ENCODE data around the gene ERBIN.
"Not testable (repeated sequence)": the region's sequence is repeated elsewhere in the genome, so short reads cannot be mapped to it uniquely, and the experiment has no call there.

ERBIN gene

GRCh38 chr5:66021585-66021984 is 95.2 kb downstream of the ERBIN start:
- H3K4me1 ChIP-seq (ENCODE audit: control insufficient read depth in 1 of 2, insufficient read depth in 2 of 2, low read length in 2 of 2) = no peaks in the 10 kb centered on the region
- peaks cover 3 to 12% of the 10 kb centered on the region in 2 donors for H3K36me3 ChIP-seq (ENCODE audit: control insufficient read depth in 1 of 2, insufficient read depth in 2 of 2, low read length in 2 of 2)
- no peak overlapping the region for H3K9ac ChIP-seq (ENCODE audit: low read depth in 1 of 2, low read length in 2 of 2)
- no peaks in the 10 kb centered on the region for H3K9me3 ChIP-seq (ENCODE audit: control insufficient read depth in 1 of 2, low read length in 2 of 2)
- H3K27me3 ChIP-seq (ENCODE audit: control insufficient read depth in 1 of 2, insufficient read depth in 2 of 2, low read length in 2 of 2) = no peaks in the 10 kb centered on the region
- H3K27ac ChIP-seq (ENCODE audit: low read depth, low read length) = no peak overlapping the region
- no peak overlapping the region for H3K4me3 ChIP-seq (ENCODE audit: low read depth in 1 of 2, low read length in 2 of 2)

- peaks cover 24 to 29% of the 10 kb centered on the region in 2 donors for H3K36me3 ChIP-seq (ENCODE audit: control insufficient read depth in 1 of 2, insufficient read depth in 2 of 2, low read length in 2 of 2)
Observed at GRCh38 chr5:66039296-66039695, 112.9 kb downstream of the ERBIN start.

GRCh38 chr5:66039701-66040100 is 113.3 kb downstream of the ERBIN start:
- H3K27me3 ChIP-seq (ENCODE audit: control insufficient read depth in 1 of 2, insufficient read depth in 2 of 2, low read length in 2 of 2) = no peaks in the 10 kb centered on the region
- H3K9ac ChIP-seq (ENCODE audit: low read depth in 1 of 2, low read length in 2 of 2) = no peak overlapping the region
- H3K4me1 ChIP-seq (ENCODE audit: control insufficient read depth in 1 of 2, insufficient read depth in 2 of 2, low read length in 2 of 2) = no peaks in the 10 kb centered on the region
- H3K27ac ChIP-seq (ENCODE audit: low read depth, low read length) = no peak overlapping the region
- H3K4me3 ChIP-seq (ENCODE audit: low read depth in 1 of 2, low read length in 2 of 2) = no peak overlapping the region
- no peaks in the 10 kb centered on the region for H3K9me3 ChIP-seq (ENCODE audit: control insufficient read depth in 1 of 2, low read length in 2 of 2)
- peaks cover 25 to 27% of the 10 kb centered on the region in 2 donors for H3K36me3 ChIP-seq (ENCODE audit: control insufficient read depth in 1 of 2, insufficient read depth in 2 of 2, low read length in 2 of 2)

More at GRCh38 chr5:66039296-66039695, 112.9 kb downstream of the ERBIN start:
- Histone ChIP-seq H3K4me1 (ENCODE audit: control insufficient read depth in 1 of 2, insufficient read depth in 2 of 2, low read length in 2 of 2) (no peaks in the 10 kb centered on the region), H3K4me3 (ENCODE audit: low read depth in 1 of 2, low read length in 2 of 2) (no peak overlapping the region), H3K9me3 (ENCODE audit: control insufficient read depth in 1 of 2, low read length in 2 of 2) (no peaks in the 10 kb centered on the region), H3K27me3 (ENCODE audit: control insufficient read depth in 1 of 2, insufficient read depth in 2 of 2, low read length in 2 of 2) (no peaks in the 10 kb centered on the region), H3K27ac (ENCODE audit: low read depth, low read length) (no peak overlapping the region), H3K9ac (ENCODE audit: low read depth in 1 of 2, low read length in 2 of 2) (no peak overlapping the region)

- H3K9me3 ChIP-seq (ENCODE audit: control insufficient read depth in 1 of 2, low read length in 2 of 2) = no peaks in the 10 kb centered on the region
- H3K4me1 ChIP-seq (ENCODE audit: control insufficient read depth in 1 of 2, insufficient read depth in 2 of 2, low read length in 2 of 2) = no peaks in the 10 kb centered on the region
- no peak overlapping the region for H3K9ac ChIP-seq (ENCODE audit: low read depth in 1 of 2, low read length in 2 of 2)
- H3K27me3 ChIP-seq (ENCODE audit: control insufficient read depth in 1 of 2, insufficient read depth in 2 of 2, low read length in 2 of 2) = no peaks in the 10 kb centered on the region
- no peak overlapping the region for H3K4me3 ChIP-seq (ENCODE audit: low read depth in 1 of 2, low read length in 2 of 2)
- H3K27ac ChIP-seq (ENCODE audit: low read depth, low read length) = no peak overlapping the region
- H3K36me3 ChIP-seq (ENCODE audit: control insufficient read depth in 1 of 2, insufficient read depth in 2 of 2, low read length in 2 of 2) = peaks cover 19 to 23% of the 10 kb centered on the region in 2 donors
Observed at GRCh38 chr5:66041627-66042026, 115.3 kb downstream of the ERBIN start.

GRCh38 chr5:66057239-66057638 is 130.9 kb downstream of the ERBIN start:
- H3K36me3 ChIP-seq (ENCODE audit: control insufficient read depth in 1 of 2, insufficient read depth in 2 of 2, low read length in 2 of 2) = peaks cover 7 to 17% of the 10 kb centered on the region in 2 donors
- no peak overlapping the region for H3K4me3 ChIP-seq (ENCODE audit: low read depth in 1 of 2, low read length in 2 of 2)
- no peak overlapping the region for H3K27ac ChIP-seq (ENCODE audit: low read depth, low read length)
- no peaks in the 10 kb centered on the region for H3K27me3 ChIP-seq (ENCODE audit: control insufficient read depth in 1 of 2, insufficient read depth in 2 of 2, low read length in 2 of 2)
- H3K9ac ChIP-seq (ENCODE audit: low read depth in 1 of 2, low read length in 2 of 2) = no peak overlapping the region
- H3K9me3 ChIP-seq (ENCODE audit: control insufficient read depth in 1 of 2, low read length in 2 of 2) = no peaks in the 10 kb centered on the region
- no peaks in the 10 kb centered on the region for H3K4me1 ChIP-seq (ENCODE audit: control insufficient read depth in 1 of 2, insufficient read depth in 2 of 2, low read length in 2 of 2)

- H3K9ac ChIP-seq (ENCODE audit: low read depth in 1 of 2, low read length in 2 of 2); H3K4me1 ChIP-seq (ENCODE audit: control insufficient read depth in 1 of 2, insufficient read depth in 2 of 2, low read length in 2 of 2); H3K36me3 ChIP-seq (ENCODE audit: control insufficient read depth in 1 of 2, insufficient read depth in 2 of 2, low read length in 2 of 2); H3K4me3 ChIP-seq (ENCODE audit: low read depth in 1 of 2, low read length in 2 of 2); H3K27ac ChIP-seq (ENCODE audit: low read depth, low read length); H3K27me3 ChIP-seq (ENCODE audit: control insufficient read depth in 1 of 2, insufficient read depth in 2 of 2, low read length in 2 of 2); H3K9me3 ChIP-seq (ENCODE audit: control insufficient read depth in 1 of 2, low read length in 2 of 2): not testable (repeated sequence)
Observed at GRCh38 chr5:66061320-66061719, 134.9 kb downstream of the ERBIN start.

GRCh38 chr5:66063061-66063460 is 136.7 kb downstream of the ERBIN start:
- H3K9me3 ChIP-seq (ENCODE audit: control insufficient read depth in 1 of 2, low read length in 2 of 2); H3K27ac ChIP-seq (ENCODE audit: low read depth, low read length); H3K36me3 ChIP-seq (ENCODE audit: control insufficient read depth in 1 of 2, insufficient read depth in 2 of 2, low read length in 2 of 2); H3K9ac ChIP-seq (ENCODE audit: low read depth in 1 of 2, low read length in 2 of 2); H3K27me3 ChIP-seq (ENCODE audit: control insufficient read depth in 1 of 2, insufficient read depth in 2 of 2, low read length in 2 of 2); H3K4me3 ChIP-seq (ENCODE audit: low read depth in 1 of 2, low read length in 2 of 2); H3K4me1 ChIP-seq (ENCODE audit: control insufficient read depth in 1 of 2, insufficient read depth in 2 of 2, low read length in 2 of 2): not testable (repeated sequence)

GRCh38 chr5:66066826-66067225 is 140.5 kb downstream of the ERBIN start:
- Histone ChIP-seq H3K4me1 (ENCODE audit: control insufficient read depth in 1 of 2, insufficient read depth in 2 of 2, low read length in 2 of 2) (no peaks in the 10 kb centered on the region), H3K36me3 (ENCODE audit: control insufficient read depth in 1 of 2, insufficient read depth in 2 of 2, low read length in 2 of 2) (peaks cover 4 to 7% of the 10 kb centered on the region in 2 donors), H3K27me3 (ENCODE audit: control insufficient read depth in 1 of 2, insufficient read depth in 2 of 2, low read length in 2 of 2) (no peaks in the 10 kb centered on the region), H3K4me3 (ENCODE audit: low read depth in 1 of 2, low read length in 2 of 2) (no peak overlapping the region), H3K9me3 (ENCODE audit: control insufficient read depth in 1 of 2, low read length in 2 of 2) (no peaks in the 10 kb centered on the region), H3K9ac (ENCODE audit: low read depth in 1 of 2, low read length in 2 of 2) (no peak overlapping the region), H3K27ac (ENCODE audit: low read depth, low read length) (no peak overlapping the region)

- H3K9ac ChIP-seq (ENCODE audit: low read depth in 1 of 2, low read length in 2 of 2) = no peak overlapping the region
- no peaks in the 10 kb centered on the region for H3K4me1 ChIP-seq (ENCODE audit: control insufficient read depth in 1 of 2, insufficient read depth in 2 of 2, low read length in 2 of 2)
- H3K9me3 ChIP-seq (ENCODE audit: control insufficient read depth in 1 of 2, low read length in 2 of 2) = no peaks in the 10 kb centered on the region
- no peak overlapping the region for H3K4me3 ChIP-seq (ENCODE audit: low read depth in 1 of 2, low read length in 2 of 2)
- H3K27me3 ChIP-seq (ENCODE audit: control insufficient read depth in 1 of 2, insufficient read depth in 2 of 2, low read length in 2 of 2) = no peaks in the 10 kb centered on the region
- no peak overlapping the region for H3K27ac ChIP-seq (ENCODE audit: low read depth, low read length)
- H3K36me3 ChIP-seq (ENCODE audit: control insufficient read depth in 1 of 2, insufficient read depth in 2 of 2, low read length in 2 of 2) = peaks cover 7% of the 10 kb centered on the region in 2 donors
Observed at GRCh38 chr5:66072031-66072430, 145.7 kb downstream of the ERBIN start.

- Histone ChIP-seq H3K36me3 (ENCODE audit: control insufficient read depth in 1 of 2, insufficient read depth in 2 of 2, low read length in 2 of 2) (peaks cover 7 to 11% of the 10 kb centered on the region in 2 donors), H3K9ac (ENCODE audit: low read depth in 1 of 2, low read length in 2 of 2) (no peak overlapping the region), H3K27me3 (ENCODE audit: control insufficient read depth in 1 of 2, insufficient read depth in 2 of 2, low read length in 2 of 2) (no peaks in the 10 kb centered on the region), H3K4me1 (ENCODE audit: control insufficient read depth in 1 of 2, insufficient read depth in 2 of 2, low read length in 2 of 2) (no peaks in the 10 kb centered on the region), H3K9me3 (ENCODE audit: control insufficient read depth in 1 of 2, low read length in 2 of 2) (no peaks in the 10 kb centered on the region), H3K27ac (ENCODE audit: low read depth, low read length) (no peak overlapping the region), H3K4me3 (ENCODE audit: low read depth in 1 of 2, low read length in 2 of 2) (no peak overlapping the region)
Observed at GRCh38 chr5:66074901-66075300, 148.5 kb downstream of the ERBIN start.

- Histone ChIP-seq H3K4me1 (ENCODE audit: control insufficient read depth in 1 of 2, insufficient read depth in 2 of 2, low read length in 2 of 2) (no peaks in the 10 kb centered on the region), H3K27ac (ENCODE audit: low read depth, low read length) (no peak overlapping the region), H3K9ac (ENCODE audit: low read depth in 1 of 2, low read length in 2 of 2) (no peak overlapping the region), H3K36me3 (ENCODE audit: control insufficient read depth in 1 of 2, insufficient read depth in 2 of 2, low read length in 2 of 2) (peaks cover 7 to 8% of the 10 kb centered on the region in 2 donors), H3K4me3 (ENCODE audit: low read depth in 1 of 2, low read length in 2 of 2) (no peak overlapping the region), H3K9me3 (ENCODE audit: control insufficient read depth in 1 of 2, low read length in 2 of 2) (no peaks in the 10 kb centered on the region), H3K27me3 (ENCODE audit: control insufficient read depth in 1 of 2, insufficient read depth in 2 of 2, low read length in 2 of 2) (no peaks in the 10 kb centered on the region)
Observed at GRCh38 chr5:66080664-66081063, 154.3 kb downstream of the ERBIN start.

Measured in duodenal mucosa (tissue), 2 donors.